Spinal cord (tissue), 10 donors: ENCODE results near the gene CPNE9. TPM values are rescaled to one million over a fixed set of nuclear protein-coding genes. Genes with fewer than 3 reads are reported as not detected.

Source experiments
- DNase-seq, 6 donors: peaks; one replicate each; pipeline versions ENCODE4 v3.0.0 to v3.0.0-alpha.2; 2013 to 2015; ENCODE audit warnings: low spot score in 6 of 6, low read depth in 4 of 6
- H3K27ac ChIP-seq: one replicate; pipeline ENCODE4 v1.5.1; 2013; ENCODE audit warnings: low read depth, low read length, control low read depth
- H3K27me3 ChIP-seq: one replicate; pipeline ENCODE4 v1.6.1; 2013; ENCODE audit warnings: low read length; ENCODE audit not compliant: control insufficient read depth, insufficient read depth
- H3K36me3 ChIP-seq: one replicate; pipeline ENCODE4 v1.6.1; 2013; ENCODE audit warnings: low read length; ENCODE audit not compliant: control insufficient read depth, insufficient read depth
- H3K4me1 ChIP-seq: one replicate; pipeline ENCODE4 v1.6.1; 2013; ENCODE audit warnings: low read length; ENCODE audit not compliant: control insufficient read depth, insufficient read depth
- H3K4me3 ChIP-seq: one replicate; pipeline ENCODE4 v1.5.1; 2013; ENCODE audit warnings: low read depth, low read length, control low read depth
- H3K9me3 ChIP-seq: one replicate; pipeline ENCODE4 v1.6.1; 2013; ENCODE audit warnings: low read length; ENCODE audit not compliant: control insufficient read depth, insufficient read depth
- WGBS: methylation state at CpG from one replicate; pipeline ENCODE4 v1.1.5; 2013; ENCODE audit warnings: missing lambda C conversion rate; ENCODE audit not compliant: insufficient coverage; 5-methylcytosine and 5-hydroxymethylcytosine counted together
- polyA plus RNA-seq, 2 donors: library from polyadenylated mRNA; unstranded; fragments of 120-200 nt; gene quantifications; one replicate each; pipeline ENCODE4 v1.2.1, GENCODE V29; 2013; ENCODE audit not compliant: insufficient read length in 2 of 2
- total RNA-seq, 2 donors: library from RNA; depleted of rRNA in 1 of 2; stranded (reverse); fragments of 120-200 nt in 1 of 2; fragments of >200 nt in 1 of 2; gene quantifications; one replicate each; pipeline versions ENCODE4 v1.2.3 to v1.2.4, GENCODE V29; 2013 to 2014
- donor health status: healthy.

CPNE9 gene
- total and polyA plus RNA-seq, 4 donors, result 3.3 to 6.3 (median 5.7) TPM

- Histone ChIP-seq H3K4me3 (peak overlapping the region; percentile 91), H3K9me3 (no peaks in the 10 kb centered on the region), H3K27me3 (no peaks in the 10 kb centered on the region), H3K4me1 (peaks cover 32% of the 10 kb centered on the region), H3K27ac (peak overlapping the region; percentile 97), H3K36me3 (peaks cover 63% of the 10 kb centered on the region)
- WGBS, result 45% methylated on average over 16 of the region's 17 CpGs
- DNase-seq, result no peak
Observed at GRCh38 chr3:9750556-9751411, 47.2 kb downstream of the CPNE9 start.

- DNase-seq, result no peak
- H3K27ac ChIP-seq, result no peak overlapping the region
- peaks cover 21% of the 10 kb centered on the region for H3K4me1 ChIP-seq
- no peaks in the 10 kb centered on the region for H3K27me3 ChIP-seq
- H3K9me3 ChIP-seq, result no peaks in the 10 kb centered on the region
- H3K4me3 ChIP-seq, result no peak overlapping the region
- 89% methylated on average over 8 of the region's 8 CpGs for WGBS
- H3K36me3 ChIP-seq, result peaks cover 72% of the 10 kb centered on the region
Observed at GRCh38 chr3:9754678-9755077, 51.0 kb downstream of the CPNE9 start.

- Histone ChIP-seq H3K27me3 (no peaks in the 10 kb centered on the region), H3K27ac (no peak overlapping the region), H3K4me1 (peaks cover 5% of the 10 kb centered on the region), H3K36me3 (peaks cover 89% of the 10 kb centered on the region), H3K4me3 (no peak overlapping the region), H3K9me3 (no peaks in the 10 kb centered on the region)
- DNase-seq, result no peak
- WGBS, result 92% methylated on average over 13 of the region's 13 CpGs
Observed at GRCh38 chr3:9757427-9757826, 53.8 kb downstream of the CPNE9 start.

GRCh38 chr3:9760779-9761505 is 57.3 kb downstream of the CPNE9 start:
- Histone ChIP-seq H3K4me3 (no peak overlapping the region), H3K27me3 (no peaks in the 10 kb centered on the region), H3K27ac (no peak overlapping the region), H3K9me3 (no peaks in the 10 kb centered on the region), H3K36me3 (peaks cover 87% of the 10 kb centered on the region), H3K4me1 (peaks cover 4% of the 10 kb centered on the region)
- 90% methylated on average over 7 of the region's 10 CpGs for WGBS
- DNase-seq, result no peak

- H3K4me1 ChIP-seq, result peaks cover 5% of the 10 kb centered on the region
- H3K27me3 ChIP-seq, result no peaks in the 10 kb centered on the region
- no peak overlapping the region for H3K4me3 ChIP-seq
- no CpG with 5 or more reads among the region's 5 CpGs for WGBS
- H3K36me3 ChIP-seq, result peaks cover 79% of the 10 kb centered on the region
- no peak for DNase-seq
- no peak overlapping the region for H3K27ac ChIP-seq
- H3K9me3 ChIP-seq, result no peaks in the 10 kb centered on the region
Observed at GRCh38 chr3:9761919-9762318, 58.3 kb downstream of the CPNE9 start.

GRCh38 chr3:9762871-9763270 is 59.2 kb downstream of the CPNE9 start:
- Histone ChIP-seq H3K36me3 (peaks cover 76% of the 10 kb centered on the region), H3K4me1 (peaks cover 9% of the 10 kb centered on the region), H3K4me3 (no peak overlapping the region), H3K27me3 (no peaks in the 10 kb centered on the region), H3K27ac (no peak overlapping the region), H3K9me3 (no peaks in the 10 kb centered on the region)
- DNase-seq, result no peak
- 89% methylated on average over 8 of the region's 8 CpGs for WGBS

GRCh38 chr3:9765865-9766264 is 62.2 kb downstream of the CPNE9 start:
- Histone ChIP-seq H3K9me3 (no peaks in the 10 kb centered on the region), H3K4me3 (no peak overlapping the region), H3K36me3 (peaks cover 47% of the 10 kb centered on the region), H3K27me3 (no peaks in the 10 kb centered on the region), H3K27ac (no peak overlapping the region), H3K4me1 (peaks cover 38% of the 10 kb centered on the region)
- WGBS, result 96% methylated on average over 2 of the region's 4 CpGs
- peak in 1 of 6 donors; percentile 4 for DNase-seq

GRCh38 chr3:9767418-9767817 is 63.8 kb downstream of the CPNE9 start:
- Histone ChIP-seq H3K4me1 (peaks cover 40% of the 10 kb centered on the region), H3K36me3 (peaks cover 33% of the 10 kb centered on the region), H3K27me3 (no peaks in the 10 kb centered on the region), H3K9me3 (no peaks in the 10 kb centered on the region), H3K4me3 (no peak overlapping the region), H3K27ac (no peak overlapping the region)
- DNase-seq, result no peak
- WGBS, result 85% methylated on average over 5 of the region's 7 CpGs

- WGBS, result 56% methylated on average over 5 of the region's 6 CpGs
- H3K4me1 ChIP-seq, result peaks cover 40% of the 10 kb centered on the region
- no peaks in the 10 kb centered on the region for H3K9me3 ChIP-seq
- H3K4me3 ChIP-seq, result no peak overlapping the region
- no peaks in the 10 kb centered on the region for H3K27me3 ChIP-seq
- peaks cover 24% of the 10 kb centered on the region for H3K36me3 ChIP-seq
- peak in 1 of 6 donors; percentile 8 for DNase-seq
- H3K27ac ChIP-seq, result no peak overlapping the region
Observed at GRCh38 chr3:9768141-9768775, 64.6 kb downstream of the CPNE9 start.
